GM21528 (cell line): ENCODE measurements around the gene DDX50.
"Not testable (repeated sequence)": the region's sequence is repeated elsewhere in the genome, so short reads cannot be mapped to it uniquely, and the experiment has no call there.

ENCODE experiments used
- ATAC-seq: cut with Tn5 transposase; IDR thresholded peaks from one replicate; pipeline ENCODE4 v1.9.1; 2021; ENCODE audit warnings: mild to moderate bottlenecking, moderate library complexity; ENCODE audit not compliant: unreplicated experiment, low FRiP score

Gene DDX50

DNA sequence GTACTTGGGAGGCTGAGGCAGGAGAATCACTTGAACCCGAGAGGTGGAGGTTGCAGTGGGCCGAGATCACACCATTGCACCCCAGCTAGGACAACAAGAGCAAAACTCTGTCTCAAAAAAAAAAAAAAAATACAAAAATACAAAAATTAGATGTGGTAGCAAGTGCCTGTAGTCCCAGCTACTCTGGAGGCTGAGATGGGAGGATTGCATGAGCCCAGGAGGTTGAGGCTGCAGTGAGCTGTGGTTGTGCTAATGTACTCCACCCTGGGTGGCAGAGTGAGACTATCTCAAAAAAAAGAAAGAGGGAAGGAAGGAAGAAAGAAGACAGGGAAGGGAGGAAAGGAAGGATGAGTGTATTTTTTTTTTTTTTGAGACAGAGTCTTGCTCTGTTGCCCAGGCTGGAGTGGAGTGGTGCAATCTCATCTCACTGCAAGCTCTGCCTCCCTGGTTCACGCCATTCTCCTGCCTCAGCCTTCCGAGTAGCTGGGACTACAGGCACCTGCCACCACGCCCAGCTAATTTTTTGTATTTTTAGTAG lies 74.9 kb downstream of the DDX50 start:
- ATAC-seq: not testable (repeated sequence)

DNA sequence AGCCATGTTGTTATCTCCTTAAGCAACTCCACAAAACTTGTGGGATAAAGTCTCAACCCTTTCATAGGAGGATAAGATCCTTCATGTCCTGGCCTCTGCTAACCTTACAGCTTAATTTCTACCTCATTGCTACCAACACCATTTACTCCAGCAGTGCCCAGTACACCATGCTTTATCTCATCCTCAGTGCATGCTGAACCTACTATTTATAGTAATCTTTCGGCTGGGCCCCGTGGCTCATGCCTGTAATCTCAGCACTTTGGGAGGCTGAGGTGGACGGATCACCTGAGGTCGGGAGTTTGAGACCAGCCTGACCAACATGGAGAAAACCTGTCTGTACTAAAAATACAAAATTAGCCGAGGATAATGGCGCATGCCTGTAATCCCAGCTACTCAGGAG lies 78.6 kb downstream of the DDX50 start:
- not testable (repeated sequence) for ATAC-seq

DNA sequence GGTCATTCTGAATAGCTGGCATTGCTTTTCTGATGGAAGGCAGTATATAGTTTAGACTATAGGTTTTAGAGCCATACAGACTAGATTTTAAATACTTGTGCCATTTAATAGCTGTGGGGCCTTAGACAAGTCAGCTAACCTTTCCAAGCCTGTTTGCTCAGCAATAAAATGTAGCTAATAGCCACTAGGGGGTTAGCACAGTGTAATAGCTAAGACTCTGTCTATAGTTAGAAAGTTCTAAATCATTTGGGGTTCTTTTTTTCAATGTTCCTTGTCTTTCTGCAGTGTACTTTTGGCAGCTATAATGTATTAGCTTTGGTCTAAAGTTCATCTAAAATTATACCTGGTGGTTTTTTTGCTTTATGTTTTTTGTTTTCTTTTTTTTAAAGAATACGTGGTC lies 80.0 kb downstream of the DDX50 start:
- ATAC-seq: no peak

DNA sequence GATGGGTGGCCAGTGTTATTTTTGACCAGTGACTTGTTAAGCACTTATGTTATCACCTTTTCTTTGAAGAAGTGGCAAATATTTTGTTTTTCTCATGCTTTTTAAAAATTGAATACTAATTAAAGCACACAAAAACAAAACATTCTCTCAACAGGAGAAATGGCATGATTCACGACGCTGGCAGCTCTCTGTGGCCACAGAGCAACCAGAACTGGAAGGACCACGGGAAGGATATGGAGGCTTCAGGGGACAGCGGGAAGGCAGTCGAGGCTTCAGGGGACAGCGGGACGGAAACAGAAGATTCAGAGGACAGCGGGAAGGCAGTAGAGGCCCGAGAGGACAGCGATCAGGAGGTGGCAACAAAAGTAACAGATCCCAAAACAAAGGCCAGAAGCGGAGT lies 81.3 kb downstream of the DDX50 start:
- no peak for ATAC-seq

DNA sequence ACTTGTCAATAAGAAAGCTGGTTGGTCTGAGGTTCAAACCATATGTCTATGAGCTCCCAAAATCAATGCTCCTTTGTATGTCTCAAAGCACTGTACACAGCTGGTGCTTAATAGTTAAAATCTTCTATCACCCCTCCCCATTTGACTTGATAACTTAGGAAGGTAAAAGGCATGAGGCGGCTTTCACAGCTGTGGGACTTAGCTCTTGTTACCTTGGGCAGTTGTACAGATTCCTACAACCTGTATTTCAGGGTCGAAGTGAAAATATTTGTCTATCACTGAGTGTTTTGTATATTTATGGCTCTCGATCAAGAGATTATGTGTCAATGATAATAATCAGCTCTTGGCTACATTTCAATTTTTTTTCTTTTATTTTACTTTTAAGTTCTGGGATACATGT lies 86.5 kb downstream of the DDX50 start:
- ATAC-seq: no peak

DNA sequence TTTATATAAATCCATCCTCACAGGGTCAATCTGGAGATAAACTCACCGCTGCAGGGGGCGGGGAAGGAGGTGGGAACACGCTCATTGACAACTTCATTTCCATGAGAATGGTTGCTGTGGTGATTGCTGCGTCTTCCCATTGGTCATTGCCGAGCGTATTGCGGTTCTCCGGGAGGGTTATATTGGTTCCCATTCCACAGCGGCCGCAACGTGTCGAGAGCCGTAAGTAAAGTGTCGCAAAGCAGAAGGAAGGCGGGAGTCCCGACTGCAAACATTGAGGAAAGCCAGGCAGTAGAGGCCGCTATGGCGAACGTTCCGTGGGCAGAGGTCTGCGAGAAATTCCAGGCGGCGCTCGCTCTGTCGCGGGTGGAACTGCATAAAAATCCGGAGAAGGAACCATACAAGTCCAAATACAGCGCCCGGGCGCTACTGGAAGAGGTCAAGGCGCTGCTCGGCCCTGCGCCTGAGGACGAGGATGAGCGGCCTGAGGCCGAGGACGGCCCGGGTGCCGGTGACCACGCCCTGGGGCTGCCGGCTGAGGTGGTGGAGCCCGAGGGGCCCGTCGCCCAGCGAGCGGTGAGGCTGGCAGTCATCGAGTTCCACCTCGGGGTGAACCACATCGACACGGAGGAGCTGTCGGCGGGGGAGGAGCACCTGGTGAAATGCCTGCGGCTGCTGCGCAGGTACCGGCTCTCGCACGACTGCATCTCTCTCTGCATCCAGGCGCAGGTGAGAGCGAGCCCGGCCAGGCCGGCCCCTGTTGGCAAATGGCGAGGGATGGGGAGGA lies 87.6 kb downstream of the DDX50 start, which contains the start of gene KIFBP:
Gene KIFBP (plus strand): TSS at position 274 of the 787 bp plus-strand sequence. CDS start 30 bp downstream, at position 304.
- peak; percentile 81 for ATAC-seq

DNA sequence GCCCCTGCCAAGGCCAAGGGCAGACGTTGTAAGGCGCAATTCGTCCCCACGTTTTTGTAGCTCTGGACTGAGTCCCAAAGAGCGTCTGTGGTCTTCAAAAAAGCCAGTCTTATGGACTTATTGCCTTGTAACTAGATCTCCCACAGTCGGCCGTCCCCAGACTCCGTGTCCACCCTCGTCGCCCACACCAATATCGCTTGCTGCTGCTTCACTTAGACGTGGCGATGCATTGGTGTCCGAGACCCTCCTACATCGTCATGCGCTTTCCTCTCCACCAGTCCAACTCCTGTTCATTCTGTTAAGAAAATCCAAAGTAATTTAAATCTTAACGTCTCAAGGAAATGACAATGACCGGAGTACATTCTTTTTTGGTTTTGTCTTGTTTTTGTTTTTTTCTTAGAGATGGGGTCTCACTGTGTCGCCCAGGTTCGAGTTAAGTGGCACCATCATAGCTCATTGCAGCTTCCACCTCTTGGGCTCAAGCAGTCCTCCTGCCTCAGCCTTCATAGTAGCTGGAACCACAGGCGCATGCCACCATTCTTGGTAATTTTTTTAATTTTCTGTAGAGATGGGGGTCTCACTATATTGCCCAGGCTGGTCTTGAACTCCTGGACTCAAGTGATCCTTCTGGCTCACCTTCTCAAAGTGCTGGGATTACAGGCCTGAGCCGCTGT lies 88.3 kb downstream of the DDX50 start:
- peak; percentile 3 for ATAC-seq

DNA sequence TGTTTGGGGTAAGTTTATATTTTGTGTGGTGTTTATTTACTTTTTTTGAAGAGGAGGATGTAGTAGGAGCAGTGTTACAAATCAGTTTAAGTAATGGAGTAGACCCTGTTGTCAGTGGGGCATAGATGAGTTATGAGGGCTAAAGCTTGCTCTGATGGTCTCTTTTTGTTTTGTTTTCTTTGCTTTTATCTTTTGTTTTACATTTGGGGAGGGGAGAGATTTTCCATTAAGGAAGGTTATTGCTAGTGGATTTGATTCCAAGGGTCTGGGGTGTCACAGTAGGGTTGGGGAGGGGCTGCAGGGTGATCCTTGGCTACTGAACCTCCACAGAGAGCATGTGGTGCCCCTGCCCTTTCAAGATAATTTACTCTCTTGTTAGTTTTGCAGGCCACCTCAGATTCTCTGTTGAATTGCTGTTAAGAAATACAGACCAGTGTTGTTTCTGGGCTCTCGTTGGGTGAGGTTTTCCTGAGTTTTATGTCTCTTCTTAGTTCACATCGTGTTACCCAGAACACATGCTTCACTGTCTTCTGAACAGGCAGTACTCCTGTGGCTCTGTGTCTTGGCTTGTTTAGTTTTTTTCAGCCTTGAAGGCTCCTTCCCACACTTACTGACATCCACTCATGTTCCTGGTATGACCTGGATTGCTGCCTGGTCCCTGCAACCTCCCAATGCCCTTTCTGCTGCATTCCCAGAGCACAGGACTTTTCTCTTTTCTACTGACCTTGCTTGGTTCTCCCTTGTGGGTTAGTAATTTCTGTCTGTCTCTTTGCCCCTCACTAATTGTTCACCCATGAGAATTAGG lies 91.7 kb downstream of the DDX50 start:
- no peak for ATAC-seq
